HPDE6-E6E7 (cell line): ENCODE data around the gene VKORC1.
"Not testable (repeated sequence)": the region's sequence is repeated elsewhere in the genome, so short reads cannot be mapped to it uniquely, and the experiment has no call there.

ENCODE experiments used
- DNase-seq: peaks from one replicate; pipeline ENCODE4 v3.0.0; 2011; ENCODE audit warnings: missing footprints; ENCODE audit errors: extremely low spot score

The VKORC1 gene

GRCh38 chr16:31094424-31095120, at the start of gene VKORC1:
VKORC1 (minus strand) TSS chr16:31094797; CDS start chr16:31094729, 68 bp downstream.
- DNase-seq: peak; percentile 98

- no peak for DNase-seq
Observed at GRCh38 chr16:31143694-31144148, 49.1 kb upstream of the VKORC1 start.

- DNase-seq: no peak
Observed at GRCh38 chr16:31143011-31143693, 48.6 kb upstream of the VKORC1 start.

GRCh38 chr16:31142109-31143010, 47.8 kb upstream of the VKORC1 start:
- DNase-seq: peak; percentile 97

- DNase-seq: no peak
Observed at GRCh38 chr16:31141489-31142108, 47.0 kb upstream of the VKORC1 start.

GRCh38 chr16:31141071-31141469, 46.5 kb upstream of the VKORC1 start:
- not testable (repeated sequence) for DNase-seq

GRCh38 chr16:31138621-31139578, 44.3 kb upstream of the VKORC1 start:
- DNase-seq: peak; percentile 79

GRCh38 chr16:31136822-31137499, 42.4 kb upstream of the VKORC1 start:
- DNase-seq: not testable (repeated sequence)

- no peak for DNase-seq
Observed at GRCh38 chr16:31136287-31136662, 41.7 kb upstream of the VKORC1 start.

- peak; percentile 76 for DNase-seq
Observed at GRCh38 chr16:31135535-31136286, 41.1 kb upstream of the VKORC1 start, which contains the start of gene PRSS8. PRSS8 (minus strand) TSS chr16:31135727; CDS start chr16:31135498, 229 bp downstream.

- no peak for DNase-seq
Observed at GRCh38 chr16:31134625-31135534, 40.3 kb upstream of the VKORC1 start.

GRCh38 chr16:31134091-31134571, 39.5 kb upstream of the VKORC1 start:
- DNase-seq: peak; percentile 54

GRCh38 chr16:31133046-31133501, 38.5 kb upstream of the VKORC1 start:
- no peak for DNase-seq

GRCh38 chr16:31132303-31132979, 37.8 kb upstream of the VKORC1 start:
- DNase-seq: no peak

GRCh38 chr16:31131841-31132271, 37.3 kb upstream of the VKORC1 start:
- DNase-seq: no peak

GRCh38 chr16:31131416-31131815, 36.8 kb upstream of the VKORC1 start:
- no peak for DNase-seq

GRCh38 chr16:31130899-31131298, 36.3 kb upstream of the VKORC1 start:
- DNase-seq: peak; percentile 84
